NOMO-1 (cell line): Measurements from ENCODE around the gene GPATCH4.
"Not testable (repeated sequence)": the region's sequence is repeated elsewhere in the genome, so short reads cannot be mapped to it uniquely, and the experiment has no call there.

ENCODE experiments used
- DNase-seq, 2 experiments: peaks; one replicate each; lab custom pipeline; 2025; ENCODE audit not compliant: unreplicated experiment in 2 of 2; lab: John Stamatoyannopoulos, UW

GPATCH4 gene

GRCh38 chr1:156598731-156599432 is 2.4 kb downstream of the GPATCH4 start:
- DNase-seq, result no peak

GRCh38 chr1:156598125-156598524 is 3.2 kb downstream of the GPATCH4 start:
- DNase-seq, result no peak

GRCh38 chr1:156596426-156596825 is 4.9 kb downstream of the GPATCH4 start:
- no peak for DNase-seq

- no peak for DNase-seq
These were observed 6.3 kb downstream of the GPATCH4 start for GRCh38 chr1:156595016-156595415.

DNA sequence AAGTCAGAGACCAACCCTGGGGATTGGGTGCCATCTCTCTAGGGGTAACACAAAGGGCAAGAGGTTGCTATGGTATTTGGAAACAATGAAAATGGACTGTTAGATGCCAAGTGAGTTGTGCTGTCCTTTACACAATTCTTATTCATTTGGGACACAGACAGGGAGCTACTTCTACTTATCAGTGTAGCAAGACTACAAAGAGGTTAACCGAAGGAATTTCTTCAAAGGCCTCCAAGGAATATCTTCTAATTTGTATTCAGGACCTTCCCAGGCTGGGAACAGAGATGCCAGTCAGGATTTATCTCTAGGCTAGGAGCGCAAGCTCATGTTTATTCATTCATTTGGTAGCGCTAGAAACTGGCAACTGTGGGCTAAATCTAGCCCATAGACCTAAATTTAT is 7.1 kb downstream of the GPATCH4 start:
- no peak for DNase-seq

DNA sequence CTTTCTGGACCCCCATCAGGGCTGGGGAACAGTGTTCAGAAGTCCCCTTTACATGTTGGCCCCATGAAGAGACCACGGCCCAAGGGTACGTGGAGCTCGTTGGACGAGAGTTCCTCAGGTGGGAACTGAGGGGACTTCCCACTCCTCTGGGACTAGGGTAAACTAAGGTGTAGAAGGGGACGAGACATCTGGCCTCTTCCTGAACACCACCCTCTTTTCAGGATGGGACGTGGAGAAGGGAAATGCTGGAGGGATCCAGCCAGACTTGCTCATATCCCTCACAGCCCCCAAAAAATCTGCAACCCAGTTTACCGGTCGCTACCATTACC is 7.7 kb downstream of the GPATCH4 start:
- DNase-seq, result no peak

GRCh38 chr1:156592910-156593660 is 8.2 kb downstream of the GPATCH4 start:
- no peak for DNase-seq

GRCh38 chr1:156592158-156592909 is 8.9 kb downstream of the GPATCH4 start:
- no peak for DNase-seq

DNA sequence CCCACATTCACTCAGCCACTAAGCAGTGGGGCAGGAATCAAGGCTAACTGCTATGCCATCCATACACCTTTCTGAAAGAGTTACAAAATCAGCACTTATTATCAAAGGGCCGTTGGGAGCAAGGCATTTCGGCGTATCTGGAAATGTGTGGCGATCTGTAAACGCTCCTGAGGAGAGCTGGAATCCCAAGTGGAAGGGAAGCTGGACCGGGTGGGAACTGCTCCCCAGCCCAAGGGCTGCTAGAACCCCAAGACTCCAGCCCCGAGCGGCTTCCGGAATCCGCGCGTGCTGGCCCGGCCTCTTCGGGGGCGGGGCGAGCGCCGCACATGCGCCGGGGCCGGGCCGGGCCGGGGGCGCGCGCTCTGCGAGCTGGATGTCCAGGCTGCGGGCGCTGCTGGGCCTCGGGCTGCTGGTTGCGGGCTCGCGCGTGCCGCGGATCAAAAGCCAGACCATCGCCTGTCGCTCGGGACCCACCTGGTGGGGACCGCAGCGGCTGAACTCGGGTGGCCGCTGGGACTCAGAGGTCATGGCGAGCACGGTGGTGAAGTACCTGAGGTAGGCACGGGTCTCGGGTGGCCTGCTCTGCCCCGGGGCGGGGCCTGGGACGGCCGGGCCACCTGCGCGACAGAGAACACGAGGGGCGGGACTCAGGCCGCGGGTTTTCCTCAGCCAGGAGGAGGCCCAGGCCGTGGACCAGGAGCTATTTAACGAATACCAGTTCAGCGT is 9.7 kb downstream of the GPATCH4 start, which contains the start of gene NAXE:
TSS of gene NAXE (plus strand) at position 345 of the 726 bp plus-strand sequence. CDS start at position 374, 29 bp downstream.
- DNase-seq, result peak; percentile 47 to 60

DNA sequence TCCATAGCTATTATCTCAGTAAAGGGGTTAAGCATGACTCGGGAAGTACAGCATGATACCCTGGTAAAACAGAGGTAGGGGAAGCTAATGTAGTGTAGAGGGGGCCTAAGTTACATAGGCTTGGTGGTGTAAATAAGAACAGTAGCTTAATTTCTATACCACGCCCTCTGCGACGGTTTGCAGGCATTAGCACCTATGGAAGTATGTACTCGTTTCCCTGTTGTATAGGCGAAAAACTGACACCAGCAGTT is 10.2 kb downstream of the GPATCH4 start:
- no peak for DNase-seq

GRCh38 chr1:156590326-156591180 is 10.7 kb downstream of the GPATCH4 start:
- no peak for DNase-seq

GRCh38 chr1:156589546-156589945 is 11.7 kb downstream of the GPATCH4 start:
- no peak for DNase-seq

- not testable (repeated sequence) for DNase-seq
These were observed 13.4 kb downstream of the GPATCH4 start for GRCh38 chr1:156587927-156588326.

GRCh38 chr1:156586892-156587477 is 14.3 kb downstream of the GPATCH4 start:
- no peak for DNase-seq

DNA sequence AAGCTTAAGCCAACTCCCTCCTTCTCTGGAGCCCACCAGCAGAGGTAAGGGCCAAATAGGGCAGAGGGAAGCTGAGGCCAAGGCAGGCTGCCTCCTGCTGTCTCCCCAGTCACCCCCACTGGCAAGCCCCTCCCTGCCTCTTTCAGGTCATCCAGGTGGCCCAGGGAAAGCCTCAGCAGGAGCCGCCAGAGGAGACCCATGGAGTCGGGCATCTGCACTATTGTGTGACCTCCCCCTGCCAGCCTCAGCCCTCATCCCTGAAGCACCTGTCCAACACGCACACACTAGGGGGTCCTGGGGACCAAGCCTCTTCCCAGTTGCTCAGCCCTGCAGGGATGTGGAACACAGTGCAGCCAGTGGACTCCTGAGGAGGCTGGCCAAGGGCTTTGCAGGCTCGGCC is 15.0 kb downstream of the GPATCH4 start:
- no peak for DNase-seq

DNA sequence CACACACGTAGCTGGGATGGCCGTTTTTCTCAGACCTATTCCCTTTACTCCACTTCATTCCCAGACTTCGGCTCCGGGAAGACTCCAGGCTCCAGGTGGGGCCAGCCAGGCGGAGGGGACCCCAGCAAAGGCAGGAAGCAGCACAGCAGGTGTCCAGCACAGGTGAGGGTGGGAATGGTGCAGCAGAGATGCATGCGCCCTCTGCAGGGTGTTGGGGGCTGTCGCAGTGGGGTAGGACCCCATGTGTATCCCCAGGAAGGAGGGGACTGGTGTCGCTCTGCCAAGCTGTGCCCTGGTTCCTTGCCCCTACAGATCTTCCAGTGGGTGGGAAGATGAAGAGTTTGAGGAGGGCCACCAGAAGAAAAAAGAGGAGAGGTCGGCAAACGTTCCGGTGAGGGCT is 16.5 kb downstream of the GPATCH4 start:
- no peak for DNase-seq

DNA sequence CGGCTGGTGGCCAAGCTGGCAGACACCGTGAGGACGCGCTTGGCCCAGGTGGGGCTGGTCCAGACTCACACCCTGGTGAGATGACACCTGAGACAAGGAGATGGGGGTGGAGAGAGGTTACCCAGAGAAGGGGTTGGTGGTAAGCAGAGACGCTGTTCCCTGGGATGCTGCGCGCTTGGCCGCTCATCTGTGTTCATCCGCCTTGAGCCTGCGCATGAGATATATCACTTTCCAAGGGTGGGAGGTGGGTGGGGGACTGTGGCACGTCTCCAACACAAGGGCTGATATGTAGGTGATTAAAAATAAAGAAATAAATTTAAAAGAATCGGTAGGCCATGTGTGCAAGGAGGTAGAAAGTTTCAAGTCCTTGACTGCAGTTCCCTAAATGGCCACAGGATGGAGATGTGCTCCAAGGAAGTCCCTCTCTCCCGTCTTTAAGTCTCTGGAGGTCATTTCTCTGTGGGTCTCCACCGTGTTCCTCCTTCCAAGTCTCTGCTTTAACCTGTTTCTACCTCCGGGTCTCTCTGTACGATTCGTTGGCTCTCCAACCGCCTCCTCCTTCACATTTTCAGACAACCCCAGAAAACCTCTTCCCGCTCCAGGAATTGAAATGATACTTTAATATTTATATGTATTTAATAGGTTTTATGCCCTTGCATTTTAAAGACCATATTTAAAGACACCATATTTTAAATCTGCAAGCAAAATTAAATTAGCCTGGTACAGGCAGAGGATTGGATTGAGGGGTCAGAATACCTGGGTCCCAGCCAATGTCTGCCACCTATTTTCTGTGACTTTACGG is 17.3 kb downstream of the GPATCH4 start:
- peak; percentile 58 to 85 for DNase-seq

- no peak for DNase-seq
These were observed 18.8 kb downstream of the GPATCH4 start for GRCh38 chr1:156582388-156583017.
